ENCODE measurements around the gene FAM98C.

DNA sequence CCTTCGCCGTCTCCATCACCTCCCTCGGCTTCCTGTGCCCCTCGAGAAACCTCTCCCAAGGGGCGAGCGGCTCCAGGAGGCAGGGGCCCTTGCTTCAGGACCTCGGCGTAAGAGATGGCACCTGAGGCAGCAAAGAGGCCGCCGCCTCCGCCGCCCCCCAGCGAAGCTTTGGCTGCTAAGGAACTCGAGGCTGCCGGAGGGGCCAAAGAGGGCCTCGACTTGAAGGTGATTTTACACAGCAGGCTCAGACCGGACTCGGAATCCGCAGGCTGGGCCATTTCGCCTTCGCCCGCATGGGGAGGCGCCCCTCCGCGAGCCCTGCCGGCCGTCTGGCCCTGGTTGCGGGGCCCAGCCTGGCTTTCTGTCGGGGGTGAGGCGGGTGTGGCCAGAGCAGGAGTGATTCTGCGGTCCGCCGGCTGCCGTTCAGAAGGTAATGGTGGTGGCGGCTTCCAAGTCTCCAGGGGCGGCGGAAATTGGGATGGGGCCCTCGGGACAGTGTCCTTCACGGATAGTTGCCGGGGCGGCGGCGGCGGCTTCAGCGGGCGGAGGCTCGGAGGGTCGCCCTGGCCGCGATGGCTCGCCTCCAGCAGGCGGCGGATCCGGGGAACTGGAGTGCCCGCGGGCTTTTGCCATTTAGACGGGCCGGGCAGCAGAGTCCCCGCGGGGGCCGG, 16.5 kb upstream of the FAM98C start:
- TF ChIP-seq POLR2A (IDR thresholded peaks at IDR 0.05; ENCODE audit: extremely low read depth, insufficient read length) (no peak), MYC (IDR thresholded peaks at IDR 0.05; ENCODE audit: low read depth, low read length) (no peak)
- TF ChIP-seq, protein P1, sequence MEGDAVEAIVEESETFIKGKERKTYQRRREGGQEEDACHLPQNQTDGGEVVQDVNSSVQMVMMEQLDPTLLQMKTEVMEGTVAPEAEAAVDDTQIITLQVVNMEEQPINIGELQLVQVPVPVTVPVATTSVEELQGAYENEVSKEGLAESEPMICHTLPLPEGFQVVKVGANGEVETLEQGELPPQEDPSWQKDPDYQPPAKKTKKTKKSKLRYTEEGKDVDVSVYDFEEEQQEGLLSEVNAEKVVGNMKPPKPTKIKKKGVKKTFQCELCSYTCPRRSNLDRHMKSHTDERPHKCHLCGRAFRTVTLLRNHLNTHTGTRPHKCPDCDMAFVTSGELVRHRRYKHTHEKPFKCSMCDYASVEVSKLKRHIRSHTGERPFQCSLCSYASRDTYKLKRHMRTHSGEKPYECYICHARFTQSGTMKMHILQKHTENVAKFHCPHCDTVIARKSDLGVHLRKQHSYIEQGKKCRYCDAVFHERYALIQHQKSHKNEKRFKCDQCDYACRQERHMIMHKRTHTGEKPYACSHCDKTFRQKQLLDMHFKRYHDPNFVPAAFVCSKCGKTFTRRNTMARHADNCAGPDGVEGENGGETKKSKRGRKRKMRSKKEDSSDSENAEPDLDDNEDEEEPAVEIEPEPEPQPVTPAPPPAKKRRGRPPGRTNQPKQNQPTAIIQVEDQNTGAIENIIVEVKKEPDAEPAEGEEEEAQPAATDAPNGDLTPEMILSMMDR (IDR thresholded peaks at IDR 0.05; ENCODE audit: low read depth, low read length): no peak
- TF ChIP-seq, protein P2, sequence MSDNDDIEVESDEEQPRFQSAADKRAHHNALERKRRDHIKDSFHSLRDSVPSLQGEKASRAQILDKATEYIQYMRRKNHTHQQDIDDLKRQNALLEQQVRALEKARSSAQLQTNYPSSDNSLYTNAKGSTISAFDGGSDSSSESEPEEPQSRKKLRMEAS (IDR thresholded peaks at IDR 0.05; ENCODE audit: low read depth, low read length): no peak
